Measurements from ENCODE around the gene NDUFAB1. TPM values are rescaled to one million over a fixed set of nuclear protein-coding genes. Genes with fewer than 3 reads are reported as not detected.

The NDUFAB1 gene
- total RNA-seq, 4 donors from 2014 or later: 166 to 400 (median 323) TPM

GRCh38 chr16:23580391-23580790 is 15.7 kb downstream of the NDUFAB1 start:
- peaks cover 0 to 61% of the 10 kb centered on the region in 2 donors for H3K36me3 ChIP-seq
- intact Hi-C loops (cut with DNase I; ENCODE audit: low total_unique reads): no loop called here
- no peaks in the 10 kb centered on the region for H3K4me1 ChIP-seq
- no peak for TF ChIP-seq POLR2A (IDR thresholded peaks at IDR 0.05)
- TF ChIP-seq, protein P1, sequence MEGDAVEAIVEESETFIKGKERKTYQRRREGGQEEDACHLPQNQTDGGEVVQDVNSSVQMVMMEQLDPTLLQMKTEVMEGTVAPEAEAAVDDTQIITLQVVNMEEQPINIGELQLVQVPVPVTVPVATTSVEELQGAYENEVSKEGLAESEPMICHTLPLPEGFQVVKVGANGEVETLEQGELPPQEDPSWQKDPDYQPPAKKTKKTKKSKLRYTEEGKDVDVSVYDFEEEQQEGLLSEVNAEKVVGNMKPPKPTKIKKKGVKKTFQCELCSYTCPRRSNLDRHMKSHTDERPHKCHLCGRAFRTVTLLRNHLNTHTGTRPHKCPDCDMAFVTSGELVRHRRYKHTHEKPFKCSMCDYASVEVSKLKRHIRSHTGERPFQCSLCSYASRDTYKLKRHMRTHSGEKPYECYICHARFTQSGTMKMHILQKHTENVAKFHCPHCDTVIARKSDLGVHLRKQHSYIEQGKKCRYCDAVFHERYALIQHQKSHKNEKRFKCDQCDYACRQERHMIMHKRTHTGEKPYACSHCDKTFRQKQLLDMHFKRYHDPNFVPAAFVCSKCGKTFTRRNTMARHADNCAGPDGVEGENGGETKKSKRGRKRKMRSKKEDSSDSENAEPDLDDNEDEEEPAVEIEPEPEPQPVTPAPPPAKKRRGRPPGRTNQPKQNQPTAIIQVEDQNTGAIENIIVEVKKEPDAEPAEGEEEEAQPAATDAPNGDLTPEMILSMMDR (IDR thresholded peaks at IDR 0.05 in 4 of 5, conservative IDR thresholded peaks at IDR 0.05 in 1 of 5): no peak
- DNase-seq (no peak), ATAC-seq (no peak)
- H3K9me3 ChIP-seq: no peaks in the 10 kb centered on the region
- no peaks in the 10 kb centered on the region for H3K27me3 ChIP-seq
- no peak overlapping the region for H3K4me3 ChIP-seq
- in situ Hi-C loops (cut with MboI; ENCODE audit: low sequenced_read_pairs in 4 of 4): no loop called here
- H3K27ac ChIP-seq: peak overlapping the region in 1 of 4 donors; percentile 3

DNA sequence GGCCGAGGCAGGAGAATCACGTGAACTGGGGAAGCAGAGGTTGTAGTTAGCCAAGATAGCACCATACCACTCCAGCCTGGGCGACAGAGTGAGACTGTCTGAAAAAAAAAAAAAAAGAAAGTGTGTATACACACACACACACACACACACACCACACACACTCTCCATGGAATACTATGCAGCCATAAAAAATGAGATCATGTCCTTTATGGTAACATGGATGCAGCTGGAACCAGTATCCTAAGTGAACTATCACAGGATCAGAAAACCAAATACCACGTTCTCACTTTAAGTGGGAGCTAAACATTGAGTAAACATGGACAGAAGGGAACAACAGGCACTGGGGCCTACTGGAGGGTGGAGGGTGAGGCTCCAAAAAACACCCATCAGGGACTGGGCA is 16.7 kb downstream of the NDUFAB1 start:
- no peak for ATAC-seq
- no peak for DNase-seq
- Histone ChIP-seq H3K27me3 (no peaks in the 10 kb centered on the region), H3K4me1 (no peaks in the 10 kb centered on the region), H3K27ac (no peak overlapping the region), H3K9me3 (no peaks in the 10 kb centered on the region), H3K36me3 (peaks cover 0 to 59% of the 10 kb centered on the region in 2 donors), H3K4me3 (no peak overlapping the region)
- intact Hi-C loops (cut with DNase I; ENCODE audit: low total_unique reads) (no loop called here), in situ Hi-C loops (cut with MboI; ENCODE audit: low sequenced_read_pairs in 4 of 4) (no loop called here)
- TF ChIP-seq, protein P1 (IDR thresholded peaks at IDR 0.05 in 4 of 5, conservative IDR thresholded peaks at IDR 0.05 in 1 of 5): no peak
- no peak for TF ChIP-seq POLR2A (IDR thresholded peaks at IDR 0.05)

DNA sequence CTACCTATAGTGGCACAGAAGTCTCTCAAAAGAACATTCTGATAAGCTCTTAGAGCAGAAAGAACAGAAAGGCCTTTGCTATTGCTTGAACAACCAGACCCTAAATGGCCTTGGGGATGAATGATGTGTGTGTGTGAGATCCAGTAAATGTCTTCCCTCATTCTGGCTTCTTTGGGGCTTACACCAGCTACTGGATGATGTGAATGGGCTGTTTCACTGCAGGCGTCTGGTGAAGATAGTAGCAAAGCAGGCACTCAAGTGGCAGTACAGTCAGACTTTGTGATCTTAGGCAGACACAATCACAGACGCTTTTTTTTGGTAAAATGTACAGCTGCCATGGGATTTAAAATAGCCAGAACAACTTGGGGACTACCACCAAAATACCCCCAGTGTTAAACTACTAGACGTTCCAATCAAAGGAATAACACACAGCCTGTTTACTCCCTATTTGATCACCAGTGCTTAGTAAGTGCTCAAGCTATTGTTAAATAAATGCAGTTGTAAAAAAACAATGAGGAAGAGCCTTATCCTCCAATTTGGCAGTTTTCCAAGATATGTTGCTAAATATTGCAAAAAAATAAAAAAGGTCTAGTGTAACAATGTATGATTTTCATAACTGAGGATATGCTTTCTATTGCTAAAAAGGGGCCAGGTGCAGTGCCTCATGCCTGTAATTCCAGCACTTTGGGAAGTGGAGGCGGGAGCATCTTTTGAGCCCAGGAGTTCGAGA is 17.9 kb downstream of the NDUFAB1 start:
- ATAC-seq (no peak), DNase-seq (no peak)
- TF ChIP-seq POLR2A (IDR thresholded peaks at IDR 0.05): no peak
- TF ChIP-seq, protein P1 (IDR thresholded peaks at IDR 0.05 in 4 of 5, conservative IDR thresholded peaks at IDR 0.05 in 1 of 5): no peak
- Histone ChIP-seq H3K27me3 (no peaks in the 10 kb centered on the region), H3K4me1 (peaks cover 5 to 8% of the 10 kb centered on the region in 2 donors), H3K9me3 (no peaks in the 10 kb centered on the region), H3K4me3 (no peak overlapping the region), H3K27ac (peak overlapping the region in 2 of 4 donors; percentile 30 to 49), H3K36me3 (peaks cover 0 to 67% of the 10 kb centered on the region in 2 donors)
- in situ Hi-C loops (cut with MboI; ENCODE audit: low sequenced_read_pairs in 4 of 4): no loop called here
- intact Hi-C loops (cut with DNase I; ENCODE audit: low total_unique reads): no loop called here

DNA sequence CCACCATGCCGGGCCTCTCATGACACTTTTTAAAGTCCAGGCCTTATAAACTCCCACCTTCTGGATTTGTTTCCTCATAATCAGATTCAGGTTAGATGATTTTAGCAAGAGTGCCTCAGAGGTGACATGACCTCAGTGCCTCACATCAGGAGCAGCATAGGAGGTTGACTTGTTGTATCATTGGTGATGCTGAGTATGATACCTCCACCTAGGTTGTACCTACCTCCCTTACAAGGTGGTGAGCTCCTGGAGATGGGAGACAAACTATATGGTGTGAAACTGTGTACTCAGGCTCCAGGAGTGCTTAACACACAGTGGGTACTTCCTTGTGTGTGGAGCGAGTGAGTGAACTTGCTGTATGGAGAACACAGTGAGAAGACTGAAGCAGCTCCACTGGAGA is 18.6 kb downstream of the NDUFAB1 start:
- H3K9me3 ChIP-seq: no peaks in the 10 kb centered on the region
- no peak for DNase-seq
- intact Hi-C loops (cut with DNase I; ENCODE audit: low total_unique reads): no loop called here
- H3K4me3 ChIP-seq: no peak overlapping the region
- H3K36me3 ChIP-seq: peaks cover 0 to 74% of the 10 kb centered on the region in 2 donors
- ATAC-seq: no peak
- H3K27ac ChIP-seq: peak overlapping the region in 1 of 4 donors; percentile 49
- H3K27me3 ChIP-seq: no peaks in the 10 kb centered on the region
- peaks cover 11 to 16% of the 10 kb centered on the region in 2 donors for H3K4me1 ChIP-seq
- in situ Hi-C loops (cut with MboI; ENCODE audit: low sequenced_read_pairs in 4 of 4): no loop called here
- TF ChIP-seq, protein P1 (IDR thresholded peaks at IDR 0.05 in 4 of 5, conservative IDR thresholded peaks at IDR 0.05 in 1 of 5): no peak
- no peak for TF ChIP-seq POLR2A (IDR thresholded peaks at IDR 0.05)

Measured in gastrocnemius medialis (tissue), 4 donors.